Measurements from ENCODE around the gene BAIAP2L1. TPM values are rescaled to one million over a fixed set of nuclear protein-coding genes. Genes with fewer than 3 reads are reported as not detected.

The BAIAP2L1 gene
- total and polyA plus RNA-seq, 5 donors: 0.71 to 2.1 (median 1.2) TPM

- Histone ChIP-seq H3K27me3 (ENCODE audit: control insufficient read depth, insufficient read depth) (no peaks in the 10 kb centered on the region), H3K27ac (ENCODE audit: low read length) (no peak overlapping the region), H3K4me1 (ENCODE audit: control insufficient read depth, insufficient read depth, low read length) (no peaks in the 10 kb centered on the region), H3K9me3 (ENCODE audit: control insufficient read depth, low read length) (no peaks in the 10 kb centered on the region), H3K4me3 (ENCODE audit: low read length) (no peak overlapping the region)
- 92% methylated on average over 14 of the region's 14 CpGs for WGBS
- no peak for ATAC-seq
- peak in 2 of 3 donors; percentile 51 to 65 for DNase-seq
- intact Hi-C loops (cut with DNase I): loop anchor here in 1 of 4 donors (5.0 kb wide), 1 partner anchor 218 kb away; no protein-coding TSS in a partner anchor
Observed at GRCh38 chr7:98244871-98245270, 156.0 kb downstream of the BAIAP2L1 start.

- no peaks in the 10 kb centered on the region for H3K27me3 ChIP-seq (ENCODE audit: control insufficient read depth, insufficient read depth)
- WGBS: 92% methylated on average over 4 of the region's 4 CpGs
- DNase-seq (peak in 2 of 3 donors; percentile 11 to 21), ATAC-seq (no peak)
- intact Hi-C loops (cut with DNase I): loop anchor here in 1 of 4 donors (5.0 kb wide), 1 partner anchor 216 kb away; no protein-coding TSS in a partner anchor
- no peaks in the 10 kb centered on the region for H3K9me3 ChIP-seq (ENCODE audit: control insufficient read depth, low read length)
- no peak overlapping the region for H3K27ac ChIP-seq (ENCODE audit: low read length)
- no peak overlapping the region for H3K4me3 ChIP-seq (ENCODE audit: low read length)
- H3K4me1 ChIP-seq (ENCODE audit: control insufficient read depth, insufficient read depth, low read length): no peaks in the 10 kb centered on the region
Observed at GRCh38 chr7:98242934-98243333, 158.0 kb downstream of the BAIAP2L1 start.

- Histone ChIP-seq H3K27me3 (ENCODE audit: control insufficient read depth, insufficient read depth) (no peaks in the 10 kb centered on the region), H3K9me3 (ENCODE audit: control insufficient read depth, low read length) (no peaks in the 10 kb centered on the region), H3K4me1 (ENCODE audit: control insufficient read depth, insufficient read depth, low read length) (no peaks in the 10 kb centered on the region), H3K27ac (ENCODE audit: low read length) (no peak overlapping the region), H3K4me3 (ENCODE audit: low read length) (no peak overlapping the region)
- DNase-seq (no peak), ATAC-seq (no peak)
- WGBS: 100% methylated on average over 1 of the region's 1 CpG
- intact Hi-C loops (cut with DNase I): loop anchor here in 1 of 4 donors (5.0 kb wide), 1 partner anchor 215 kb away; no protein-coding TSS in a partner anchor
Observed at GRCh38 chr7:98242342-98242741, 158.5 kb downstream of the BAIAP2L1 start.

- Histone ChIP-seq H3K27me3 (ENCODE audit: control insufficient read depth, insufficient read depth) (no peaks in the 10 kb centered on the region), H3K4me1 (ENCODE audit: control insufficient read depth, insufficient read depth, low read length) (no peaks in the 10 kb centered on the region), H3K9me3 (ENCODE audit: control insufficient read depth, low read length) (no peaks in the 10 kb centered on the region), H3K4me3 (ENCODE audit: low read length) (no peak overlapping the region), H3K27ac (ENCODE audit: low read length) (no peak overlapping the region)
- 83% methylated on average over 16 of the region's 16 CpGs for WGBS
- intact Hi-C loops (cut with DNase I): loop anchor here in 1 of 4 donors (5.0 kb wide), 1 partner anchor 214 kb away; no protein-coding TSS in a partner anchor
- peak in 1 of 2 donors; percentile 6 for ATAC-seq
- DNase-seq: peak in 2 of 3 donors; percentile 43 to 60
Observed at GRCh38 chr7:98241674-98242241, 159.1 kb downstream of the BAIAP2L1 start.

Other genes starting within 250 kb of the BAIAP2L1 start
- gene BHLHA15, start 189.7 kb downstream of the BAIAP2L1 start, total RNA-seq: under 1 TPM in 2 of 4 donors, not detected in 2; 0.53 to 0.57 TPM
- not detected for gene BHLHA15, start 189.7 kb downstream of the BAIAP2L1 start, polyA plus RNA-seq
- gene TECPR1, start 148.9 kb downstream of the BAIAP2L1 start, total RNA-seq: 10 to 100 TPM; 20.9 to 25.5 (median 25.1) TPM
- gene TECPR1, start 148.9 kb downstream of the BAIAP2L1 start, polyA plus RNA-seq: 10.5 TPM
- 100 to 1,000 TPM; 156 to 203 (median 187) TPM for gene BRI3, start 119.4 kb downstream of the BAIAP2L1 start, total RNA-seq
- 209 TPM for gene BRI3, start 119.4 kb downstream of the BAIAP2L1 start, polyA plus RNA-seq
- gene NPTX2, start 216.2 kb upstream of the BAIAP2L1 start, total RNA-seq: 1 to 10 TPM in 3 of 4 donors, under 1 TPM in 1; 0.99 to 3.7 (median 2.5) TPM
- 3.8 TPM for gene NPTX2, start 216.2 kb upstream of the BAIAP2L1 start, polyA plus RNA-seq

Measured in right cardiac atrium (tissue), 5 donors.